ENCODE data around the gene RANBP9. TPM values are rescaled to one million over a fixed set of nuclear protein-coding genes. Genes with fewer than 3 reads are reported as not detected.

RANBP9 gene
- total and polyA plus RNA-seq, 2 of the 13 experiments (the other 11 are each of a cell fraction or from before 2014, with no cell fraction given), result 26.6 to 30.6 TPM

GRCh38 chr6:13614126-13614925 is 97.3 kb downstream of the RANBP9 start (continued):
- TF ChIP-seq ZBTB43 (CRISPR knock-in tag; conservative IDR thresholded peaks at IDR 0.05) (no peak), KAT7 (CRISPR knock-in tag; IDR thresholded peaks at IDR 0.05; ENCODE audit: borderline replicate concordance) (no peak), YEATS2 (CRISPR knock-in tag; IDR thresholded peaks at IDR 0.05; ENCODE audit: borderline replicate concordance) (no peak; the same call in 1 of the 2 replicates), TBL1XR1 (IDR thresholded peaks at IDR 0.05; ENCODE audit: borderline replicate concordance, low read length, partially characterized antibody) (no peak), GATAD2A (CRISPR knock-in tag; IDR thresholded peaks at IDR 0.05) (no peak), SRSF9 (IDR thresholded peaks at IDR 0.05; ENCODE audit: borderline replicate concordance, insufficient read depth, low read depth, low read length, poor library complexity, severe bottlenecking) (no peak), SIX4 (CRISPR knock-in tag; IDR thresholded peaks at IDR 0.05) (no peak), ZSCAN5A (CRISPR knock-in tag; IDR thresholded peaks at IDR 0.05; ENCODE audit: borderline replicate concordance) (no peak), TGIF2 (CRISPR knock-in tag; IDR thresholded peaks at IDR 0.05) (no peak), ZNF780A (CRISPR knock-in tag; IDR thresholded peaks at IDR 0.05) (no peak), SP4 (CRISPR knock-in tag; IDR thresholded peaks at IDR 0.05) (no peak), ZNF251 (CRISPR knock-in tag; IDR thresholded peaks at IDR 0.05) (no peak), ZSCAN12 (CRISPR knock-in tag; IDR thresholded peaks at IDR 0.05) (no peak), NR2F1 (CRISPR knock-in tag; IDR thresholded peaks at IDR 0.05) (no peak), ZFYVE20 (CRISPR knock-in tag; IDR thresholded peaks at IDR 0.05; ENCODE audit: borderline replicate concordance, low read depth) (no peak; the same call in 1 of the 2 replicates), ZNF546 (CRISPR knock-in tag; conservative IDR thresholded peaks at IDR 0.05) (no peak), CEBPZ (IDR thresholded peaks at IDR 0.05; ENCODE audit: low read length) (no peak)
- TF ChIP-seq, protein P1, sequence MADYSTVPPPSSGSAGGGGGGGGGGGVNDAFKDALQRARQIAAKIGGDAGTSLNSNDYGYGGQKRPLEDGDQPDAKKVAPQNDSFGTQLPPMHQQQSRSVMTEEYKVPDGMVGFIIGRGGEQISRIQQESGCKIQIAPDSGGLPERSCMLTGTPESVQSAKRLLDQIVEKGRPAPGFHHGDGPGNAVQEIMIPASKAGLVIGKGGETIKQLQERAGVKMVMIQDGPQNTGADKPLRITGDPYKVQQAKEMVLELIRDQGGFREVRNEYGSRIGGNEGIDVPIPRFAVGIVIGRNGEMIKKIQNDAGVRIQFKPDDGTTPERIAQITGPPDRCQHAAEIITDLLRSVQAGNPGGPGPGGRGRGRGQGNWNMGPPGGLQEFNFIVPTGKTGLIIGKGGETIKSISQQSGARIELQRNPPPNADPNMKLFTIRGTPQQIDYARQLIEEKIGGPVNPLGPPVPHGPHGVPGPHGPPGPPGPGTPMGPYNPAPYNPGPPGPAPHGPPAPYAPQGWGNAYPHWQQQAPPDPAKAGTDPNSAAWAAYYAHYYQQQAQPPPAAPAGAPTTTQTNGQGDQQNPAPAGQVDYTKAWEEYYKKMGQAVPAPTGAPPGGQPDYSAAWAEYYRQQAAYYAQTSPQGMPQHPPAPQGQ (CRISPR knock-in tag; IDR thresholded peaks at IDR 0.05; ENCODE audit: borderline replicate concordance), result no peak
- TF ChIP-seq, protein P2, sequence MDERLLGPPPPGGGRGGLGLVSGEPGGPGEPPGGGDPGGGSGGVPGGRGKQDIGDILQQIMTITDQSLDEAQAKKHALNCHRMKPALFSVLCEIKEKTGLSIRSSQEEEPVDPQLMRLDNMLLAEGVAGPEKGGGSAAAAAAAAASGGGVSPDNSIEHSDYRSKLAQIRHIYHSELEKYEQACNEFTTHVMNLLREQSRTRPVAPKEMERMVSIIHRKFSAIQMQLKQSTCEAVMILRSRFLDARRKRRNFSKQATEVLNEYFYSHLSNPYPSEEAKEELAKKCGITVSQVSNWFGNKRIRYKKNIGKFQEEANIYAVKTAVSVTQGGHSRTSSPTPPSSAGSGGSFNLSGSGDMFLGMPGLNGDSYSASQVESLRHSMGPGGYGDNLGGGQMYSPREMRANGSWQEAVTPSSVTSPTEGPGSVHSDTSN (CRISPR knock-in tag; IDR thresholded peaks at IDR 0.05), result no peak
